ENCODE data around the gene NR2C1.

GRCh38 chr12:95118788-95119179, 45.4 kb upstream of the NR2C1 start:
- no peak for TF ChIP-seq POLR2A (IDR thresholded peaks at IDR 0.05)
- TF ChIP-seq CTCF (IDR thresholded peaks at IDR 0.05), result no peak
